A673 (cell line): ENCODE data around the gene CCDC148.

ENCODE experiments used
- CTCF ChIP-seq: fragments of 300-800, 200-600 bp; sonication (generic); conservative IDR thresholded peaks from 2 replicates; pipeline ENCODE4 v1.5.1; 2017; ENCODE audit warnings: low read depth, mild to moderate bottlenecking, antibody characterized with exemption, low read length, moderate library complexity, mixed read lengths
- EZH2 ChIP-seq: fragments of 200-600 bp; sonication (generic); IDR thresholded peaks from 2 replicates; pipeline ENCODE4 v1.6.1; 2017; ENCODE audit warnings: borderline replicate concordance, low read depth, mild to moderate bottlenecking, mixed read lengths, antibody characterized with exemption, low read length; ENCODE audit not compliant: poor library complexity, severe bottlenecking

- no peak for TF ChIP-seq EZH2
- no peak for TF ChIP-seq CTCF
These were observed 40.4 kb upstream of the CCDC148 start for GRCh38 chr2:158496986-158497385.
